ENCODE data around the gene TIRAP.

Gene TIRAP

DNA sequence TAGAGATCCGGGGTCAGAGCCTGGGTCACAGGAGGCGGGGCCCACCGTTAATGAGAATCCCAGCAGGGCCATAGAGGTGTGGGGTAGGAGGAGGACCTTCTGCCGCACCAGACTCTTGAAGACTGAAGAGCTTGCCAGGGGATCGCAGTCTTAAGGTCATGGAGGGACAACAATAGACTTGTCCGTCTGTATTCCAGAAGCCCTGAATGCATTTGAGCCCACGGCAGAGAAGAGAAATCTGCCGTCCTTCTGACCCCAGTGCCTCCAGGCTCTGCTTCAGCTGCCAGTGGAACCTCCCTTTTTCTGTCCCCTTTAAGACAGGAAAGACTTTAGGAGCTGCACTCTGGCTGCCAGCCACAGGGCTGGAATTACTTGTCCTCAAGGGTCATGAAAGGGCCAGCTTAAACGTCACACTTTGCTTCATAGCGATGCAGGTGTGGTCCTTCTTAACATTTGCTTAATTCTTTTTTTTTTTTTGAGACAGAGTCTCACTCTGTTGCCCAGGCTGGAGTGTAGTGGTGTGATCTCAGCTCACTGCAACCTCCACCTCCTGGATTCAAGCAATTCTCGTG is 57.1 kb downstream of the TIRAP start:
- no peak overlapping the region for H3K4me3 Mint-ChIP-seq
- H3K4me1 Mint-ChIP-seq = peaks cover 27% of the 10 kb centered on the region
- no peaks in the 10 kb centered on the region for H3K27me3 Mint-ChIP-seq
- no peaks in the 10 kb centered on the region for H3K9me3 Mint-ChIP-seq
- H3K27ac Mint-ChIP-seq = peak overlapping the region; percentile 29 to 36
- no peak for ATAC-seq
- no peak for DNase-seq

- H3K27ac Mint-ChIP-seq = peak overlapping the region; percentile 19 to 65
- ATAC-seq = no peak
- H3K27me3 Mint-ChIP-seq = no peaks in the 10 kb centered on the region
- no peak overlapping the region for H3K4me3 Mint-ChIP-seq
- DNase-seq = no peak
- peaks cover 31% of the 10 kb centered on the region for H3K4me1 Mint-ChIP-seq
- H3K9me3 Mint-ChIP-seq = no peaks in the 10 kb centered on the region
Observed at GRCh38 chr11:126340960-126341606, 58.2 kb downstream of the TIRAP start.

DNA sequence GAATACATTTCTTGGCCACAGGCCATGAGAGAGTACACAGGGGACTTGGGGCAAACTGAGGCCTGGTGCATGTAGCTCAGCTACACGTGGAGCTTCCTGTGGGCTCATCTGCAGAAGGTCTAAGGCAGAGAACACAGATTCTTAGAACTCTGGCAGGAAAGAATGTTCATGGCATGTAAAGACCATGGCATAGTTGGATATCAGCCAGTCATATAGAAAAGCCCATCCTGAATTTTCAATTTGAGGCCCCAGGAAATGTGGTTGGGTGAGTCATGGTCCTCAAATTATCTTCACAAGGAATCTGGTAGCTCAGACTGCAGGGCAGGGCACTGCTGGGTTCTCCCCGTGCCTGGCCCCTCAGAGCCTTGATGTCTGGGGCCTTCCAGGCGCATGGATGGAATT is 58.9 kb downstream of the TIRAP start:
- H3K27ac Mint-ChIP-seq = peak overlapping the region in 1 of 2 donors; percentile 83
- ATAC-seq (no peak), DNase-seq (no peak)
- peaks cover 31% of the 10 kb centered on the region for H3K4me1 Mint-ChIP-seq
- no peaks in the 10 kb centered on the region for H3K27me3 Mint-ChIP-seq
- no peak overlapping the region for H3K4me3 Mint-ChIP-seq
- no peaks in the 10 kb centered on the region for H3K9me3 Mint-ChIP-seq

DNA sequence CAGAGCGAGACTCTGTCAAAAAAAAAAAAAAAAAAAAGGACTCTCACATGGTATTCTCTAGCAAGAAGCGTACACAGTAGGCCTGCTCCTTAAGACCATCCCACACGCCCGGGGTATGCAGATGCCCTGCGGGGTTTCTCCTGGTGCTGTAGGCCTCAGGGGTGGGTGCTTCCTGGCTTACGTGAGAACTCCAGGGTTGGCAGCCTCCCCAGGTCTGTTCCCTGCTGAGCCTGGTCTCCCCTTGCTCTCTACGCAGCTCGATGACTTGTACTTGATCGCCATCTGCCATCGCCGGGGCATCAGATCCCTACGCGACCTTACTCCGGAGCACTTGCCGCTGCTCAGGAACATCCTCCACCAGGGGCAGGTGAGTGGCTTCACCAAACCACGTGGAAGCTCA is 60.2 kb downstream of the TIRAP start:
- ATAC-seq (no peak), DNase-seq (no peak)
- Mint-ChIP-seq H3K4me1 (peaks cover 31% of the 10 kb centered on the region), H3K9me3 (no peaks in the 10 kb centered on the region), H3K4me3 (no peak overlapping the region), H3K27me3 (no peaks in the 10 kb centered on the region), H3K27ac (no peak overlapping the region)
